GM10266 (cell line): ENCODE measurements around the gene INPP4A.

Experiments
- DNase-seq: peaks from one replicate; pipeline ENCODE4 v3.0.0; 2012; ENCODE audit errors: extremely low spot score
- CTCF ChIP-seq: IDR thresholded peaks from 2 replicates; pipeline ENCODE4 v1.5.1; 2012; ENCODE audit warnings: mild to moderate bottlenecking, low read depth; ENCODE audit not compliant: control insufficient read depth, insufficient read depth; ENCODE audit errors: missing control alignments

The INPP4A gene

GRCh38 chr2:98634406-98635092 lies 189.9 kb downstream of the INPP4A start:
- no peak for DNase-seq
- TF ChIP-seq CTCF = peak; percentile 28

DNA sequence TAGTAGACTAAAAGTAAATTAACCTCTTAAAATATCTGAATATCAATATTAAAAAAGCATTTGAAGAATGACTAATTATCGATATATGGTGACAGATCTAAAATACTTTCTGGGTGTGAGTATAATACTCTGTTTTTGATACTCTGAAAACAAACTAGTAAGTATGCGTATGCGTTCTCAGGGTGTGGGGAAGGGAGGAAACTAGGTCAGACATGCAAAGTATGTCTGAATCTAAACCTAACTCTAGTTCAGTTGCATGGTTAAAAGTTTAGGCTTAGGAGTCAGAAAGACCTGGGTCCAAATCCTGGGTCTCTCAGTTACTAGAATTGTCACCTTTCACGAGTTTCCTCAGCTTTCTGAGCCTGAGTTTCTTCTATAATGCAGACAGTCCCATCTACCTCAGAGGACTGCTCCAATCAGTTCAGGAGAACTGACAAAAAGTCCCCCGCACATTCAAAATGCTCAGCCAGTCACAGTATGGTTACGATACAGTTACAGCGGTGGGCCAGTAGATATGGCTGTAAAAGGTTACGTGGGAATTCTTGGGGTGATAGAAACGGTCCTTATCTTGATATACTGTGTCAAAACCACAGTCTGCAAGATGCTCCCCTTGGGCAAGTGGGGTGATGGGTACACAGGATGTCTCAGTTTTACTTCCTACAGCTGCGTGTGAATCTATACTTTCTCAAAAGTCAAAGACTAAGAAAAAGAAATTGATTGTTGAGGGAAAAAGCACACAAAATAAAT lies 192.9 kb downstream of the INPP4A start:
- no peak for TF ChIP-seq CTCF

GRCh38 chr2:98643496-98644100 lies 198.9 kb downstream of the INPP4A start:
- TF ChIP-seq CTCF = no peak
- no peak for DNase-seq

More for the DNA sequence above, 192.9 kb downstream of the INPP4A start:
- peak; percentile 40 for DNase-seq
